ENCODE results near the gene RPRD1B.
"Not testable (repeated sequence)": the region's sequence is repeated elsewhere in the genome, so short reads cannot be mapped to it uniquely, and the experiment has no call there.

RPRD1B gene

GRCh38 chr20:38073307-38074071 is 39.9 kb downstream of the RPRD1B start:
- DNase-seq (ENCODE audit: low read depth), result no peak

- DNase-seq (ENCODE audit: low read depth), result no peak
These were observed 41.8 kb downstream of the RPRD1B start for GRCh38 chr20:38075161-38075998.

GRCh38 chr20:38076548-38076947 is 43.0 kb downstream of the RPRD1B start:
- no peak for DNase-seq (ENCODE audit: low read depth)

- DNase-seq (ENCODE audit: low read depth), result no peak
These were observed 44.5 kb downstream of the RPRD1B start for GRCh38 chr20:38078084-38078483.

- DNase-seq (ENCODE audit: low read depth), result no peak
These were observed 45.8 kb downstream of the RPRD1B start for GRCh38 chr20:38079353-38079752.

- no peak for DNase-seq (ENCODE audit: low read depth)
These were observed 48.0 kb downstream of the RPRD1B start for GRCh38 chr20:38081575-38081974.

- DNase-seq (ENCODE audit: low read depth), result no peak
These were observed 49.3 kb downstream of the RPRD1B start for GRCh38 chr20:38082894-38083293.

- DNase-seq (ENCODE audit: low read depth), result no peak
These were observed 49.9 kb downstream of the RPRD1B start for GRCh38 chr20:38083338-38084048.

GRCh38 chr20:38084425-38084951 is 50.9 kb downstream of the RPRD1B start:
- DNase-seq (ENCODE audit: low read depth), result no peak

- DNase-seq (ENCODE audit: low read depth), result no peak
These were observed 51.5 kb downstream of the RPRD1B start for GRCh38 chr20:38085026-38085425.

- DNase-seq (ENCODE audit: low read depth), result no peak
These were observed 56.0 kb downstream of the RPRD1B start for GRCh38 chr20:38089500-38089899.

- no peak for DNase-seq (ENCODE audit: low read depth)
These were observed 56.5 kb downstream of the RPRD1B start for GRCh38 chr20:38090061-38090460.

- no peak for DNase-seq (ENCODE audit: low read depth)
These were observed 58.1 kb downstream of the RPRD1B start for GRCh38 chr20:38091441-38092216.

GRCh38 chr20:38092260-38092857 is 58.8 kb downstream of the RPRD1B start:
- DNase-seq (ENCODE audit: low read depth), result no peak

- DNase-seq (ENCODE audit: low read depth), result no peak
These were observed 59.4 kb downstream of the RPRD1B start for GRCh38 chr20:38092915-38093314.

- DNase-seq (ENCODE audit: low read depth), result no peak
These were observed 60.1 kb downstream of the RPRD1B start for GRCh38 chr20:38093641-38094077.

- DNase-seq (ENCODE audit: low read depth), result peak; percentile 7
These were observed 60.9 kb downstream of the RPRD1B start for GRCh38 chr20:38094373-38094891.

- no peak for DNase-seq (ENCODE audit: low read depth)
These were observed 61.6 kb downstream of the RPRD1B start for GRCh38 chr20:38095017-38095686.

GRCh38 chr20:38098952-38099351 is 65.4 kb downstream of the RPRD1B start:
- DNase-seq (ENCODE audit: low read depth), result no peak

GRCh38 chr20:38102206-38102605 is 68.7 kb downstream of the RPRD1B start:
- DNase-seq (ENCODE audit: low read depth), result not testable (repeated sequence)
